GM21423 (cell line): ENCODE measurements around the gene SNCG.
A peak's percentile ranks its signal among the peaks of the same experiment; 100 is the strongest.

Experiments used
- ATAC-seq: cut with Tn5 transposase; IDR thresholded peaks from one replicate; pipeline ENCODE4 v1.9.1; 2021; ENCODE audit warnings: mild to moderate bottlenecking, moderate library complexity; ENCODE audit not compliant: unreplicated experiment

The SNCG gene

GRCh38 chr10:86960003-86960862 is 1.8 kb downstream of the SNCG start:
- peak; percentile 57 for ATAC-seq

- ATAC-seq: no peak
These were observed 2.5 kb downstream of the SNCG start for GRCh38 chr10:86960863-86961434.

- ATAC-seq: no peak
These were observed 3.2 kb downstream of the SNCG start for GRCh38 chr10:86961481-86962091.

- no peak for ATAC-seq
These were observed 4.0 kb downstream of the SNCG start for GRCh38 chr10:86962136-86962980.

GRCh38 chr10:86962981-86963310 is 4.5 kb downstream of the SNCG start:
- no peak for ATAC-seq

- ATAC-seq: no peak
These were observed 5.0 kb downstream of the SNCG start for GRCh38 chr10:86963341-86963919.

- no peak for ATAC-seq
These were observed 5.9 kb downstream of the SNCG start for GRCh38 chr10:86964061-86964846.

- ATAC-seq: no peak
These were observed 6.4 kb downstream of the SNCG start for GRCh38 chr10:86964847-86965190.

GRCh38 chr10:86965986-86966654 is 7.7 kb downstream of the SNCG start:
- no peak for ATAC-seq

GRCh38 chr10:86967481-86967941 is 9.1 kb downstream of the SNCG start:
- ATAC-seq: no peak

- no peak for ATAC-seq
These were observed 10.0 kb downstream of the SNCG start, which contains the start of gene ADIRF for GRCh38 chr10:86968271-86968993. Gene ADIRF, plus strand, starts transcription at chr10:86968482. Its CDS starts 63 bp downstream, at chr10:86968545.

- no peak for ATAC-seq
These were observed 10.6 kb downstream of the SNCG start for GRCh38 chr10:86968994-86969355.

GRCh38 chr10:86969421-86970041 is 11.1 kb downstream of the SNCG start:
- ATAC-seq: no peak

- ATAC-seq: no peak
These were observed 12.0 kb downstream of the SNCG start for GRCh38 chr10:86970162-86970981.

GRCh38 chr10:86970982-86971231 is 12.5 kb downstream of the SNCG start:
- ATAC-seq: no peak

GRCh38 chr10:86971232-86971991 is 13.0 kb downstream of the SNCG start:
- ATAC-seq: peak; percentile 79
